IMR-90 (cell line): ENCODE measurements around the gene TK2. TPM values are rescaled to one million over a fixed set of nuclear protein-coding genes. Genes with fewer than 3 reads are reported as not detected.
"Not testable (repeated sequence)": the region's sequence is repeated elsewhere in the genome, so short reads cannot be mapped to it uniquely, and the experiment has no call there.

Source experiments
- ATAC-seq: fragments of 200-7000 bp; cut with Tn5 transposase; 2 replicates; pipeline ENCODE4 v1.9.1; 2020; ENCODE audit warnings: low read depth, mild to moderate bottlenecking, moderate library complexity
- BruUV-seq: library from RNA; stranded (reverse); fragments of 400-500 nt; replicated peaks from 2 replicates; lab custom pipeline; 2021; lab: Mats Ljungman, UMichigan
- CTCF ChIA-PET: fragments of 300-600 bp; formaldehyde crosslinking; extraction: SDS; loops from one replicate; lab custom pipeline; 2021; ENCODE audit warnings: antibody characterized with exemption; lab: Yijun Ruan, JAX
- POLR2A ChIA-PET: fragments of 300-600 bp; sonication (Branson Sonifier 250); formaldehyde crosslinking; loops from one replicate; lab custom pipeline; 2022; ENCODE audit warnings: antibody characterized with exemption; ENCODE audit not compliant: unreplicated experiment; lab: Charles Lee
- DNase-seq: peaks from one replicate; pipeline ENCODE4 v3.0.0; 2013
- H2AFZ ChIP-seq: replicated peaks from 2 replicates; pipeline ENCODE3; 2013; ENCODE audit warnings: low read length, mild to moderate bottlenecking; ENCODE audit not compliant: poor library complexity
- H2AK5ac ChIP-seq: 2 replicates; pipeline ENCODE4 v1.6.1; 2013; ENCODE audit warnings: low read depth, low read length, inconsistent platforms
- H2AK9ac ChIP-seq: replicated peaks from 2 replicates; pipeline ENCODE3; 2013; ENCODE audit warnings: mild to moderate bottlenecking, low read depth, low read length, moderate library complexity; ENCODE audit not compliant: poor library complexity
- H2BK120ac ChIP-seq: 2 replicates; pipeline ENCODE4 v1.6.1; 2013; ENCODE audit warnings: low read depth, low read length, inconsistent platforms
- H2BK15ac ChIP-seq: 3 replicates; pipeline ENCODE4 v1.6.1; 2013; ENCODE audit warnings: low read depth, low read length, inconsistent platforms
- H2BK20ac ChIP-seq: 2 replicates; pipeline ENCODE4 v1.6.1; 2013; ENCODE audit warnings: low read depth, mild to moderate bottlenecking, inconsistent platforms, low read length, moderate library complexity
- H2BK5ac ChIP-seq: 2 replicates; pipeline ENCODE4 v1.6.1; 2013; ENCODE audit warnings: mild to moderate bottlenecking, low read depth, low read length, inconsistent platforms; ENCODE audit not compliant: poor library complexity, severe bottlenecking
- H3K14ac ChIP-seq: replicated peaks from 2 replicates; pipeline ENCODE4 v1.6.1; 2013; ENCODE audit warnings: low read depth, low read length, inconsistent platforms
- H3K18ac ChIP-seq: 2 replicates; pipeline ENCODE4 v1.6.1; 2013; ENCODE audit warnings: low read depth, low read length, control low read depth
- H3K23ac ChIP-seq: 2 replicates; pipeline ENCODE4 v1.6.1; 2013; ENCODE audit warnings: low read depth, low read length, inconsistent platforms
- H3K27ac ChIP-seq: 2 replicates; pipeline ENCODE4 v1.5.1; 2013; ENCODE audit warnings: mild to moderate bottlenecking, control low read depth, low read length; ENCODE audit not compliant: insufficient read depth
- H3K27me3 ChIP-seq: 2 replicates; pipeline ENCODE4 v1.6.1; 2013; ENCODE audit warnings: low read length; ENCODE audit not compliant: control insufficient read depth, insufficient read depth
- H3K36me3 ChIP-seq: 2 replicates; pipeline ENCODE4 v1.6.1; 2013; ENCODE audit warnings: low read length, mixed read lengths; ENCODE audit not compliant: control insufficient read depth, insufficient read depth
- H3K4ac ChIP-seq: 2 replicates; pipeline ENCODE4 v1.6.1; 2013; ENCODE audit warnings: low read depth, low read length, inconsistent platforms
- H3K4me1 ChIP-seq: 2 replicates; pipeline ENCODE4 v1.6.1; 2013; ENCODE audit warnings: low read length, mixed read lengths; ENCODE audit not compliant: control insufficient read depth, insufficient read depth
- H3K4me2 ChIP-seq: 2 replicates; pipeline ENCODE4 v1.6.1; 2013; ENCODE audit warnings: low read depth, mild to moderate bottlenecking, control low read depth, low read length, moderate library complexity
- H3K4me3 ChIP-seq: 2 replicates; pipeline ENCODE4 v1.5.1; 2013; ENCODE audit warnings: low read depth, mild to moderate bottlenecking, control low read depth, low read length, moderate library complexity; ENCODE audit not compliant: insufficient read depth
- H3K56ac ChIP-seq: 2 replicates; pipeline ENCODE4 v1.6.1; 2013; ENCODE audit warnings: low read length, inconsistent platforms; ENCODE audit not compliant: insufficient read depth; ENCODE audit errors: extremely low read depth
- H3K79me1 ChIP-seq, 2 experiments: 2 replicates each; pipeline ENCODE4 v1.6.1; 2013; ENCODE audit warnings: low read length in 2 of 2, inconsistent platforms in 1 of 2, low read depth in 1 of 2
- H3K9ac ChIP-seq: 2 replicates; pipeline ENCODE4 v1.6.1; 2013; ENCODE audit warnings: low read depth, low read length, control low read depth
- H3K9me1 ChIP-seq: 2 replicates; pipeline ENCODE4 v1.6.1; 2013; ENCODE audit warnings: low read length, inconsistent platforms; ENCODE audit not compliant: insufficient read depth
- H3K9me3 ChIP-seq: 2 replicates; pipeline ENCODE4 v1.6.1; 2013; ENCODE audit warnings: low read length; ENCODE audit not compliant: control insufficient read depth, insufficient read depth
- H4K20me1 ChIP-seq: 2 replicates; pipeline ENCODE4 v1.6.1; 2013; ENCODE audit warnings: low read length, inconsistent platforms; ENCODE audit not compliant: insufficient read depth
- H4K5ac ChIP-seq: 2 replicates; pipeline ENCODE4 v1.6.1; 2013; ENCODE audit warnings: mild to moderate bottlenecking, low read depth, low read length, control low read depth
- H4K8ac ChIP-seq, 2 experiments: 2 replicates each; pipeline ENCODE4 v1.6.1; 2013; ENCODE audit warnings: low read depth in 2 of 2, low read length in 2 of 2, control low read depth in 1 of 2, inconsistent platforms in 1 of 2
- H4K91ac ChIP-seq: 2 replicates; pipeline ENCODE4 v1.6.1; 2013; ENCODE audit warnings: low read depth, low read length, inconsistent platforms; ENCODE audit not compliant: insufficient read depth
- CEBPB ChIP-seq: IDR thresholded peaks from 2 replicates; pipeline ENCODE4 v1.6.1; 2012; ENCODE audit warnings: low read depth, low read length, improper control_type of control experiment
- FOS ChIP-seq: fragments of 150-350 bp; IDR thresholded peaks from 2 replicates; pipeline ENCODE4 v1.6.1; 2016; ENCODE audit warnings: low read depth, low read length
- MAFK ChIP-seq: IDR thresholded peaks from 2 replicates; pipeline ENCODE4 v1.6.1; 2012; ENCODE audit warnings: low read depth, low read length, improper control_type of control experiment
- NFE2L2 ChIP-seq: fragments of 150-350 bp; IDR thresholded peaks from 2 replicates; pipeline ENCODE4 v1.6.1; 2016; ENCODE audit warnings: low read depth, mild to moderate bottlenecking, low read length
- RAD21 ChIP-seq: IDR thresholded peaks from 2 replicates; pipeline ENCODE4 v1.6.1; 2012; ENCODE audit warnings: low read length, improper control_type of control experiment
- RCOR1 ChIP-seq: IDR thresholded peaks from 2 replicates; pipeline ENCODE4 v1.6.1; 2012; ENCODE audit warnings: mild to moderate bottlenecking, low read length, improper control_type of control experiment; ENCODE audit not compliant: insufficient replicate concordance
- SMC3 ChIP-seq: fragments of 150-350 bp; IDR thresholded peaks from 2 replicates; pipeline ENCODE4 v1.6.1; 2016; ENCODE audit warnings: low read depth, mild to moderate bottlenecking, antibody characterized with exemption, low read length, moderate library complexity
- WGBS, 2 experiments: methylation state at CpG; one replicate each; pipeline versions ENCODE4 v1.1.5 to v1.1.7; 2013; ENCODE audit warnings: missing lambda C conversion rate in 2 of 2; ENCODE audit not compliant: insufficient read length in 1 of 2; ENCODE audit errors: extremely low coverage in 2 of 2; 5-methylcytosine and 5-hydroxymethylcytosine counted together
- dilution Hi-C: fragments of 300-500 bp; cut with HindIII; formaldehyde crosslinking; loops from one replicate; pipeline ENCODE4 v1.14.3; 2018; ENCODE audit warnings: low sequenced_read_pairs; ENCODE audit not compliant: unreplicated experiment
- in situ Hi-C: fragments of 300-500 bp; cut with MboI; formaldehyde crosslinking; loops from 3 replicates; pipeline ENCODE4 v1.14.3; 2019; ENCODE audit warnings: low sequenced_read_pairs, inconsistent platforms, mixed read lengths
- intact Hi-C: fragments of 100-400 bp; cut with micrococcal nuclease; formaldehyde crosslinking; loops from 2 replicates; pipeline ENCODE4 v1.10.0; 2022
- polyA plus RNA-seq, 3 experiments: library from polyadenylated mRNA; depleted of rRNA; stranded (reverse); fragments of >200 nt; gene quantifications; 2 replicates each; pipeline ENCODE4 v1.2.3, GENCODE V29; 2012; ENCODE audit warnings: low replicate concordance in 1 of 3
- total RNA-seq: library from RNA; depleted of rRNA; stranded (reverse); fragments of >200 nt; gene quantifications from 2 replicates; pipeline ENCODE4 v1.2.3, GENCODE V29; 2012

TK2 gene
- total and polyA plus RNA-seq, 2 of the 4 experiments (the other 2 are of a cell fraction): 14.7 to 16.5 TPM

GRCh38 chr16:66569131-66569530, 19.2 kb upstream of the TK2 start (continued):
- no peak for TF ChIP-seq NFE2L2
- no peak for TF ChIP-seq SMC3
- TF ChIP-seq RCOR1: no peak

DNA sequence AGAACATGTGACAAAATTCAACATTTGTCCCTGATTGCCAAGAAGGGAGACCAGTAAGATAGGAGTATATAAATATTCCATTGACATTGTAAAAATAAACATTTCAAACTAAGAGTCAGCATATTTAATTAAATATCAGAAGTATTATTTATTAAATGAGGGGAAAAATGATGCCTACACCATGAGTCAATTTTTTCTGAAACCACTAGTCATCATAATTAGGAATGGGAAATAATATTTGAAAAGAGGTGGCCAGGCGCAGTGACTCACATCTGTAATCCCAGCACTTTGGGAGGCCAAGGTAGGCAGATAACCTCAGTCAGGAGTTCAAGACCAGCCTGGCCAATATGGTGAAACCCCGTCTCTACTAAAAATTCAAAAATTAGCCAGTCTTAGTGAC, 18.4 kb upstream of the TK2 start:
- peaks cover 8% of the 10 kb centered on the region for H3K9me1 ChIP-seq
- CTCF ChIA-PET: interaction anchor here (1.2 kb wide), 1 partner anchor 12 kb away, joined by 4 read pairs; no protein-coding TSS in a partner anchor
- no peak overlapping the region for H3K23ac ChIP-seq
- no peak for ATAC-seq
- H3K79me1 ChIP-seq: peaks cover 0 to 9% of the 10 kb centered on the region in 2 experiments; a peak in 2 of 4 replicates
- intact Hi-C loops (no loop called here), in situ Hi-C loops (no loop called here), dilution Hi-C loops (no loop called here)
- H3K36me3 ChIP-seq: peaks cover 17% of the 10 kb centered on the region
- no peak overlapping the region for H3K14ac ChIP-seq
- POLR2A ChIA-PET: no interaction called here
- no peak overlapping the region for H2AK9ac ChIP-seq
- no peak overlapping the region for H3K4me3 ChIP-seq
- peaks cover 3% of the 10 kb centered on the region; the same call in 1 of the 2 replicates for H3K27me3 ChIP-seq
- H2BK20ac ChIP-seq: no peak overlapping the region
- no peak overlapping the region for H3K18ac ChIP-seq
- no peaks in the 10 kb centered on the region for H3K9me3 ChIP-seq
- H4K20me1 ChIP-seq: peaks cover 9% of the 10 kb centered on the region; the same call in 1 of the 2 replicates
- H4K8ac ChIP-seq: no peak overlapping the region
- no peak overlapping the region for H4K5ac ChIP-seq
- H2AK5ac ChIP-seq: no peak overlapping the region
- H3K4ac ChIP-seq: no peak overlapping the region
- WGBS, 2 experiments: 43% methylated on average over 1 of the region's 2 CpGs; no CpG with 5 or more reads in 1 of the 2 experiments
- no TSS peak for BruUV-seq
- H3K9ac ChIP-seq: no peak overlapping the region
- no peak overlapping the region for H3K4me2 ChIP-seq
- no peak overlapping the region for H3K27ac ChIP-seq
- H3K4me1 ChIP-seq: peaks cover 8% of the 10 kb centered on the region
- H2BK120ac ChIP-seq: no peak overlapping the region
- H2BK5ac ChIP-seq: no peak overlapping the region
- DNase-seq: peak; percentile 57
- no peak overlapping the region for H3K56ac ChIP-seq
- no peak overlapping the region for H2BK15ac ChIP-seq
- TF ChIP-seq FOS (no peak), NFE2L2 (no peak), RAD21 (no peak), CEBPB (no peak), MAFK (peak; percentile 45)
- no peak overlapping the region for H2AFZ ChIP-seq
- H4K91ac ChIP-seq: no peak overlapping the region

DNA sequence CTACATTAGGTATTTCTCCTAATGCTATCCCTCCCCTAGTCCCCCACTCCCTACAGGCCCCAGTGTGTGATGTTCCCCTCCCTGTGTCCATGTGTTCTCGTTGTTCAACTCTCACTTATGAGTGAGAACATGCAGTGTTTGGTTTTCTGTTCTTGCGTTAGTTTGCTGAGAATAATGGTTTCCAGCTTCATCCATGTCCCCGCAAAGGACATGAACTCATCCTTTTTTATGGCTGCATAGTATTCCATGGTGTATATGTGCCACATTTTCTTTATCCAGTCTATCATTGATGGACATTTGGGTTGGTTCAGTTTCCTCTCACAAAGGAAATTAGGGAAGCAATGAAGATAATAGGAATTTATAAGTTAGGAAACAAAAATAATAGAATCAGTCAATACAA, 17.3 kb upstream of the TK2 start:
- H2BK5ac ChIP-seq, H4K5ac ChIP-seq, H2AK9ac ChIP-seq, in situ Hi-C loops, H3K56ac ChIP-seq, H2BK20ac ChIP-seq, H3K27me3 ChIP-seq, H2AK5ac ChIP-seq, H3K9me3 ChIP-seq, H3K4ac ChIP-seq, H3K4me2 ChIP-seq, H3K18ac ChIP-seq, H3K4me3 ChIP-seq, H2BK120ac ChIP-seq, H4K91ac ChIP-seq, H2BK15ac ChIP-seq, H2AFZ ChIP-seq, H3K27ac ChIP-seq, H3K9ac ChIP-seq, dilution Hi-C loops, H3K9me1 ChIP-seq, POLR2A ChIA-PET, CTCF ChIA-PET, H4K20me1 ChIP-seq, ATAC-seq, H3K23ac ChIP-seq, BruUV-seq, H3K4me1 ChIP-seq, DNase-seq, H4K8ac ChIP-seq, intact Hi-C loops, H3K14ac ChIP-seq: not testable (repeated sequence)
- no CpG with 5 or more reads among the region's 3 CpGs for WGBS, 2 experiments
- Histone ChIP-seq H3K36me3 (peaks cover 17% of the 10 kb centered on the region), H3K79me1 (peaks cover 0 to 15% of the 10 kb centered on the region in 2 experiments; a peak in 3 of 4 replicates)
